LNCAP (cell line): ENCODE measurements around the gene AFMID.

Experiments used
- CTCF ChIP-seq: fragments of 450-650 bp; IDR thresholded peaks from 2 replicates; pipeline ENCODE4 v1.5.1; 2017; ENCODE audit warnings: mild to moderate bottlenecking

Gene AFMID

DNA sequence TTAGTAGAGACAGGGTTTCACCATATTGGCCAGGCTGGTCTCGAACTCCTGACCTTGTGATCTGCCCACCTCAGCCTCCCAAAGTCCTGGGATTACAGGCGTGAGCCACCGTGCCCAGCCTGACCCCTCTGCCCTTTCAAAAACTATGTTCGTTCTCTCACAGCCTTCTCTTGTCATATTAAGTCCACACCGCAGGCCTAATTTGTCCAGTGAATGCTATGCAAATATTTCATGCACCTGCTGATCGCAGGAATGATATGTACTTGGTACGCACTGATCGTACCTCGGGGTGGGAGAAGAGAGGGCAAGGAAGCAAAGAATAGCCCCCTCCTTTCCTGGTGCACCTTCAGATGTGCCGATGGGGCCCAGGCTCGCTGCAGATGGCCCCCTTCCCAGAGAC is 23.9 kb downstream of the AFMID start:
- TF ChIP-seq CTCF = no peak

DNA sequence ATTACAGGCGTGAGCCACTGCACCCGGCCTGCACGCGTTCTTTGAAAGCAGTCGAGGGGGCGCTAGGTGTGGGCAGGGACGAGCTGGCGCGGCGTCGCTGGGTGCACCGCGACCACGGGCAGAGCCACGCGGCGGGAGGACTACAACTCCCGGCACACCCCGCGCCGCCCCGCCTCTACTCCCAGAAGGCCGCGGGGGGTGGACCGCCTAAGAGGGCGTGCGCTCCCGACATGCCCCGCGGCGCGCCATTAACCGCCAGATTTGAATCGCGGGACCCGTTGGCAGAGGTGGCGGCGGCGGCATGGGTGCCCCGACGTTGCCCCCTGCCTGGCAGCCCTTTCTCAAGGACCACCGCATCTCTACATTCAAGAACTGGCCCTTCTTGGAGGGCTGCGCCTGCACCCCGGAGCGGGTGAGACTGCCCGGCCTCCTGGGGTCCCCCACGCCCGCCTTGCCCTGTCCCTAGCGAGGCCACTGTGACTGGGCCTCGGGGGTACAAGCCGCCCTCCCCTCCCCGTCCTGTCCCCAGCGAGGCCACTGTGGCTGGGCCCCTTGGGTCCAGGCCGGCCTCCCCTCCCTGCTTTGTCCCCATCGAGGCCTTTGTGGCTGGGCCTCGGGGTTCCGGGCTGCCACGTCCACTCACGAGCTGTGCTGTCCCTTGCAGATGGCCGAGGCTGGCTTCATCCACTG is 27.0 kb downstream of the AFMID start, which contains the start of gene BIRC5:
Gene BIRC5 (plus strand): TSS at position 238 of the 690 bp plus-strand sequence. CDS start 64 bp downstream, at position 302.
- TF ChIP-seq CTCF = no peak

DNA sequence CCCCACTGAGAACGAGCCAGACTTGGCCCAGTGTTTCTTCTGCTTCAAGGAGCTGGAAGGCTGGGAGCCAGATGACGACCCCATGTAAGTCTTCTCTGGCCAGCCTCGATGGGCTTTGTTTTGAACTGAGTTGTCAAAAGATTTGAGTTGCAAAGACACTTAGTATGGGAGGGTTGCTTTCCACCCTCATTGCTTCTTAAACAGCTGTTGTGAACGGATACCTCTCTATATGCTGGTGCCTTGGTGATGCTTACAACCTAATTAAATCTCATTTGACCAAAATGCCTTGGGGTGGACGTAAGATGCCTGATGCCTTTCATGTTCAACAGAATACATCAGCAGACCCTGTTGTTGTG is 27.5 kb downstream of the AFMID start:
- no peak for TF ChIP-seq CTCF

- no peak for TF ChIP-seq CTCF
Observed at GRCh38 chr17:78219396-78220150, 32.4 kb downstream of the AFMID start.

DNA sequence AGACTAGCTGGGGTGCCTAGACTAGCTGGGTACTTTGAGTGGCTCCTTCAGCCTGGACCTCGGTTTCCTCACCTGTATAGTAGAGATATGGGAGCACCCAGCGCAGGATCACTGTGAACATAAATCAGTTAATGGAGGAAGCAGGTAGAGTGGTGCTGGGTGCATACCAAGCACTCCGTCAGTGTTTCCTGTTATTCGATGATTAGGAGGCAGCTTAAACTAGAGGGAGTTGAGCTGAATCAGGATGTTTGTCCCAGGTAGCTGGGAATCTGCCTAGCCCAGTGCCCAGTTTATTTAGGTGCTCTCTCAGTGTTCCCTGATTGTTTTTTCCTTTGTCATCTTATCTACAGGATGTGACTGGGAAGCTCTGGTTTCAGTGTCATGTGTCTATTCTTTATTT is 35.9 kb downstream of the AFMID start:
- no peak for TF ChIP-seq CTCF

DNA sequence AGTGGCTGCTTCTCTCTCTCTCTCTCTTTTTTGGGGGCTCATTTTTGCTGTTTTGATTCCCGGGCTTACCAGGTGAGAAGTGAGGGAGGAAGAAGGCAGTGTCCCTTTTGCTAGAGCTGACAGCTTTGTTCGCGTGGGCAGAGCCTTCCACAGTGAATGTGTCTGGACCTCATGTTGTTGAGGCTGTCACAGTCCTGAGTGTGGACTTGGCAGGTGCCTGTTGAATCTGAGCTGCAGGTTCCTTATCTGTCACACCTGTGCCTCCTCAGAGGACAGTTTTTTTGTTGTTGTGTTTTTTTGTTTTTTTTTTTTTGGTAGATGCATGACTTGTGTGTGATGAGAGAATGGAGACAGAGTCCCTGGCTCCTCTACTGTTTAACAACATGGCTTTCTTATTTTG is 36.6 kb downstream of the AFMID start:
- no peak for TF ChIP-seq CTCF

DNA sequence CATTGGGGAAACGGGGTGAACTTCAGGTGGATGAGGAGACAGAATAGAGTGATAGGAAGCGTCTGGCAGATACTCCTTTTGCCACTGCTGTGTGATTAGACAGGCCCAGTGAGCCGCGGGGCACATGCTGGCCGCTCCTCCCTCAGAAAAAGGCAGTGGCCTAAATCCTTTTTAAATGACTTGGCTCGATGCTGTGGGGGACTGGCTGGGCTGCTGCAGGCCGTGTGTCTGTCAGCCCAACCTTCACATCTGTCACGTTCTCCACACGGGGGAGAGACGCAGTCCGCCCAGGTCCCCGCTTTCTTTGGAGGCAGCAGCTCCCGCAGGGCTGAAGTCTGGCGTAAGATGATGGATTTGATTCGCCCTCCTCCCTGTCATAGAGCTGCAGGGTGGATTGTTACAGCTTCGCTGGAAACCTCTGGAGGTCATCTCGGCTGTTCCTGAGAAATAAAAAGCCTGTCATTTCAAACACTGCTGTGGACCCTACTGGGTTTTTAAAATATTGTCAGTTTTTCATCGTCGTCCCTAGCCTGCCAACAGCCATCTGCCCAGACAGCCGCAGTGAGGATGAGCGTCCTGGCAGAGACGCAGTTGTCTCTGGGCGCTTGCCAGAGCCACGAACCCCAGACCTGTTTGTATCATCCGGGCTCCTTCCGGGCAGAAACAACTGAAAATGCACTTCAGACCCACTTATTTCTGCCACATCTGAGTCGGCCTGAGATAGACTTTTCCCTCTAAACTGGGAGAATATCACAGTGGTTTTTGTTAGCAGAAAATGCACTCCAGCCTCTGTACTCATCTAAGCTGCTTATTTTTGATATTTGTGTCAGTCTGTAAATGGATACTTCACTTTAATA is 37.3 kb downstream of the AFMID start:
- TF ChIP-seq CTCF = no peak
